Embryonic facial prominence (tissue), 1 donor: Measurements from ENCODE around the gene FRS2.

Source experiments
- DNase-seq: peaks from one replicate; pipeline ENCODE4 v3.0.0-alpha.2; 2016; ENCODE audit errors: extremely low spot score

The FRS2 gene

GRCh38 chr12:69464428-69464827, 5.8 kb upstream of the FRS2 start:
- no peak for DNase-seq

GRCh38 chr12:69466867-69467266, 3.3 kb upstream of the FRS2 start:
- no peak for DNase-seq

- DNase-seq: no peak
Observed at GRCh38 chr12:69467366-69467765, 2.8 kb upstream of the FRS2 start.

GRCh38 chr12:69468237-69469026, 1.8 kb upstream of the FRS2 start:
- DNase-seq: no peak

- DNase-seq: no peak
Observed at GRCh38 chr12:69469854-69470188, 367 bp upstream of the FRS2 start.

- no peak for DNase-seq
Observed at GRCh38 chr12:69471076-69471430, 865 bp downstream of the FRS2 start.

- no peak for DNase-seq
Observed at GRCh38 chr12:69471667-69472385, 1.6 kb downstream of the FRS2 start.

GRCh38 chr12:69473262-69473661, 3.1 kb downstream of the FRS2 start:
- no peak for DNase-seq

GRCh38 chr12:69474456-69474855, 4.3 kb downstream of the FRS2 start:
- no peak for DNase-seq

- DNase-seq: no peak
Observed at GRCh38 chr12:69475237-69475975, 5.2 kb downstream of the FRS2 start.

- no peak for DNase-seq
Observed at GRCh38 chr12:69476276-69477017, 6.3 kb downstream of the FRS2 start.

GRCh38 chr12:69479675-69480074, 9.5 kb downstream of the FRS2 start:
- no peak for DNase-seq

GRCh38 chr12:69480698-69481097, 10.5 kb downstream of the FRS2 start:
- DNase-seq: no peak

GRCh38 chr12:69481133-69481532, 10.9 kb downstream of the FRS2 start:
- DNase-seq: no peak

GRCh38 chr12:69483700-69484099, 13.5 kb downstream of the FRS2 start:
- no peak for DNase-seq

GRCh38 chr12:69484428-69484827, 14.2 kb downstream of the FRS2 start:
- no peak for DNase-seq

- DNase-seq: no peak
Observed at GRCh38 chr12:69490920-69491643, 20.9 kb downstream of the FRS2 start.

- no peak for DNase-seq
Observed at GRCh38 chr12:69492739-69493138, 22.6 kb downstream of the FRS2 start.

- DNase-seq: no peak
Observed at GRCh38 chr12:69495071-69495470, 24.9 kb downstream of the FRS2 start.

- no peak for DNase-seq
Observed at GRCh38 chr12:69497308-69498026, 27.3 kb downstream of the FRS2 start.

- no peak for DNase-seq
Observed at GRCh38 chr12:69500631-69501030, 30.4 kb downstream of the FRS2 start.
